T-helper 9 cell (primary cell): ENCODE data around the gene MADD.
A peak's percentile ranks its signal among the peaks of the same experiment; 100 is the strongest.

Experiments
- DNase-seq: peaks from one replicate; pipeline ENCODE4 v3.0.0-alpha.2; 2020

The MADD gene

GRCh38 chr11:47253660-47254059 lies 16.3 kb upstream of the MADD start:
- no peak for DNase-seq

DNA sequence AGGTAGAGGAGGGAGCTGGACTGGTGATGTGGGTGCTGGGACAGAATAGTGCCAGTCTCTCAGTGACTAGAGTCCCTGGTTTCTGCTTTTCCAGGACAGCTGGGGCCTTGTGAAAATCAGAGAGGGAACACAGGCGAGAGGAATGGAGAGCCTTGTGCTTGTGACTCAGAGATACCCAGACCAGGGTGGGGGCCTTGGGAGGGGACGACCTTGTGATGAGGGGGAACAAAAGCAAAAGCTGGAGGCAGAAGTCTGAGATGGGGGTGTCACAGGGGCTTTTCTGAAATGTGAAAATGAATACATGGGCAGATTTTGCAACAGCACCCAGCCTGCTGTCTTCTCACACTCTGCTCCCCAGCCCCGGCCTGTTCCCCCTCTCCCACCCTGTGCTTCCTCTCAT lies 15.5 kb upstream of the MADD start:
- DNase-seq = no peak

GRCh38 chr11:47256374-47256773 lies 13.6 kb upstream of the MADD start:
- no peak for DNase-seq

DNA sequence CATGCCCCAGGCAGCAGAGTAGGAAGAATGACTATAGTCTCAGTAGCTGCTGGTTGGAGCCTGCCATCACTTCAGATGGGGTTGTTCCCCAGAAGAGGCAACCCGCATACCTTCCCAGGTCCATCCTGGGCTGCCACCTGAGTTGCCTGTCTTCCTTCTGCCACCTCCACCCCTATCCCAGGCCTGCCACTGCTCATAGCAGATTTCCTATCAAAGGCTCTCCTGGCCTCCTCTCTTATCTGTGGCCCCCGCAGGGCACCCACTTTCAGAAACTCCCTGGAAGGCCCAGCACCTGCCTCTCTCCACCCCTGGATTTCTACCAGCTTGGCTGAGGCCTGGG lies 12.8 kb upstream of the MADD start:
- DNase-seq = no peak

DNA sequence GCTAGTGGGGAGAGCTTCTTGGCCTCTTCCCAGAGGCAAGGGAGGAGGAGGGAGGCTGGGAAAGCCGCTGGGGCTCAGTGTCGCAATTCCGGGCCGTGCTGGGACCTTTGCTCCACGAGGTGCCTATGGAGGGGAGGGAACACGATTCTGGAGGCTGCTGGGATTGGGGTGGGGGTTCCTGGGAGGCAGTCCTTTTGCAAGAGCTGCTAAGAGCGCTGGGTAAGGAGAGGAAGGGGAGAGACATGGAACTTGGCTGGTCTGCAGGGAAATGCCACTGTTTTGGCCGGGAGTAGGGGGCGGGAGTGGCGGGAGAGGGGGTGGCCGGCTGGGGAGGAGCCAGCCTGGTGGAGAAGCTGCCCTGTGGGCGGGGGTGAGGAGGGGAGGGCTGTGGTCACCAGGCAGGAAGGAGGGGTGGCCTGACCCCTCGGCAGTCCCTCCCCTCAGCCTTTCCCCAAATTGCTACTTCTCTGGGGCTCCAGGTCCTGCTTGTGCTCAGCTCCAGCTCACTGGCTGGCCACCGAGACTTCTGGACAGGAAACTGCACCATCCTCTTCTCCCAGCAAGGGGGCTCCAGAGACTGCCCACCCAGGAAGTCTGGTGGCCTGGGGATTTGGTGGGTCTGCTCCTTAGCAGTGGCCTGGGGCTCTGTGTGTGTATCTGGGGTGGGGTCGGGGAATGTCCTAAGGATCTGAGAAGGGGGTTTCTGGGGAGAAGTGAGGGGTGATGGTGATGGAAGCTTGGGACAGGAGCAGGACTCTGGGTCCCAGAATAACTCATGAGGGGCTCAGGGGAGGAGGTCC lies 12.2 kb upstream of the MADD start, which contains the start of gene NR1H3:
Gene NR1H3 (plus strand): TSS at position 480 of the 800 bp plus-strand sequence. CDS start 1,221 bp downstream, outside the sequence.
- no peak for DNase-seq

DNA sequence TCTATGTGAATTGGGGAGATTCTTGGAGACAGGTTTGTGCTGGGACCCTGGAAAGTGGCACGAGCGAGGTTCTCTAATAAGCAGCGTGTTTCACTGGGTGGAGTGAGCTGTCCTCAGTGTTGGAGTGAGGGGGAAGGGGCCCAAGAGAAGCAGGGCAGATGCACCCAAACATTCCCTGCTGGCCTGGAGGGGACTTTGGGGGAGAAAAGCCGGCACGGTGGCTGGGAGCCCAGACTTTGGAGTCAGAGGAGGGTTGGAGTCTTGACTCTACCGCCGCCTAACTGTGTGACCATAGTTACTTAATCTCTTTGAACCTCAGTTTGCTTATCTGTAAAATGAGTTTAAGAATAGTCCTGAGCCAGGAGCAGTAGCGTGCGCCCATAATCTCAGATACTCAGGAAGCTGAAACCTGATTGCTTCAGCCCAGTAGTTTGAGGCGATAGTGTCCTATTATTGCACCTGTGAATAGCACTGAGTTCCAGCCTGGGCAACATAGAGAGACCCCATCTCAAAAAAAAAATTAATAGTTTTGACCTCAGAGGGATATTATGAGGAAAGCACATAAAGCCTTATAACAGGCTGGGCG lies 11.5 kb upstream of the MADD start:
- DNase-seq = no peak

- no peak for DNase-seq
Observed at GRCh38 chr11:47259232-47259977, 10.5 kb upstream of the MADD start.

- no peak for DNase-seq
Observed at GRCh38 chr11:47260366-47260765, 9.6 kb upstream of the MADD start.

DNA sequence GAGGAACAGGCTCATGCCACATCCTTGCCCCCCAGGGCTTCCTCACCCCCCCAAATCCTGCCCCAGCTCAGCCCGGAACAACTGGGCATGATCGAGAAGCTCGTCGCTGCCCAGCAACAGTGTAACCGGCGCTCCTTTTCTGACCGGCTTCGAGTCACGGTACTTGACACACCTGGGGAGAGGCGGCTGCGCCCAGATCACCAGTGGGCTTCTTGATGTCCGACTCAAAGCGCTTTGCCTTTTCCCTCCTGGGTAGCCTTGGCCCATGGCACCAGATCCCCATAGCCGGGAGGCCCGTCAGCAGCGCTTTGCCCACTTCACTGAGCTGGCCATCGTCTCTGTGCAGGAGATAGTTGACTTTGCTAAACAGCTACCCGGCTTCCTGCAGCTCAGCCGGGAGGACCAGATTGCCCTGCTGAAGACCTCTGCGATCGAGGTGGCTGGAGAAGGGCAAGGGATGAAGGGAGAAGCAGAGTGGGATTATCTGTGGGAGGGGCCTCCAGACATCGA lies 8.6 kb upstream of the MADD start:
- no peak for DNase-seq

DNA sequence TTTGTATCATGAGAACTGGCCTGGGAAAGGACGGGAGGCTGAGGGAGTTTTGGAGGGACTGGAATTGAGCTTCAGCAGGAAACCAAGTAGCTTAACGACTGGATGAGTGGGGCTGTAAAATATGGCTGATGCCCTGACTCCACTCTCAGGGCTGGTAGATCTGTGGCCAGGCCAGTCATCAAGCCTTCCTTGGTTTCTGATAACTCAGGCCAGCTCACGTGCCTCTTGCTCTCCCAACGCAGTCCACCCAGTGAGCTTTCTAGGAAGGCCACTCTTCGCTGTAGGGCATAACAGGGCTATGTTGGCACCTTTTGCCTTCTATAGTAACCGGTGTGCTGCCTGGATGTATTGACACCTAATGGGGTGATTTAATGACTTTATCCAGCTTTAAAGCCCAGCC lies 5.8 kb upstream of the MADD start:
- no peak for DNase-seq

DNA sequence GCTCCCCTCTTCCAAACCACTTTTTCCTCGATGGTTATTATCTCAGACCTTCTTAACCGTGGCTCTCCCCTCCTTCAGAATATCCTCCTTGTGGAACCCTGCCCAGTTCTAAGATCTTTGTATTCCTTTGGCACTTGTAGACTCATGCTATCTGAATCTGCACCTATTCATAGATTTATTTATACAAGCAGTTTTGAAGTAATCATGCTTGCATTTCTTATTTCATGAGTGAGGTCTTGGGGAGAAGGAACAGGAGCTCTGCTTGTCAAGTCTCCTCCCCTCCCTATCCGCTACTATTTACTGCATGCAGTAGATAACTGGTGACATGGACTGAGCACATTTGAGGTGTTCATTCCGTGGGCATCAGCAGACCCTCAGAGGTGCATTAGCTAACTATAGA lies 5.4 kb upstream of the MADD start:
- DNase-seq = no peak

- DNase-seq = no peak
Observed at GRCh38 chr11:47267876-47268275, 2.1 kb upstream of the MADD start.

- no peak for DNase-seq
Observed at GRCh38 chr11:47268448-47269001, 1.4 kb upstream of the MADD start.

GRCh38 chr11:47269002-47269828 lies 718 bp upstream of the MADD start:
- DNase-seq = peak; percentile 76

GRCh38 chr11:47270331-47271271 lies 668 bp downstream of the MADD start:
- peak; percentile 12 for DNase-seq

DNA sequence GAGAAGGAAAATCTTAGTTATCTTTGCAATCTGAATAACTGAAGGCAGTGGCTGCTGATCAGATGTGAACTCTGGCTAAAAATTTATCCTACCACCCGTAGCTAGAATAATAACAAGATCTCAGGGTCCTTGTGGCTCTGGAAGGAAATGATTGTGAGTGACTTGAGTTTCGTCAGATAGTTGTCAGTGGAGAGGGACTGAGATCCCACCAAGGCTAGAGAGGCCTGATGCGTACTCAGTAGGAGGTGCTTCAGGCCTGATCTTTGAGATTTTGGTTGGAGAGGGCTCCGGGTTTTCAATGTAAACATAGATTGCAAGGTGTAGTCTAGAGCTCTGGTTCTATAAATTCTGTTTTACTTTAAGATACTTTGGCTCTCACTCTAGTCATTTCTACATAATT lies 1.4 kb downstream of the MADD start:
- DNase-seq = no peak

DNA sequence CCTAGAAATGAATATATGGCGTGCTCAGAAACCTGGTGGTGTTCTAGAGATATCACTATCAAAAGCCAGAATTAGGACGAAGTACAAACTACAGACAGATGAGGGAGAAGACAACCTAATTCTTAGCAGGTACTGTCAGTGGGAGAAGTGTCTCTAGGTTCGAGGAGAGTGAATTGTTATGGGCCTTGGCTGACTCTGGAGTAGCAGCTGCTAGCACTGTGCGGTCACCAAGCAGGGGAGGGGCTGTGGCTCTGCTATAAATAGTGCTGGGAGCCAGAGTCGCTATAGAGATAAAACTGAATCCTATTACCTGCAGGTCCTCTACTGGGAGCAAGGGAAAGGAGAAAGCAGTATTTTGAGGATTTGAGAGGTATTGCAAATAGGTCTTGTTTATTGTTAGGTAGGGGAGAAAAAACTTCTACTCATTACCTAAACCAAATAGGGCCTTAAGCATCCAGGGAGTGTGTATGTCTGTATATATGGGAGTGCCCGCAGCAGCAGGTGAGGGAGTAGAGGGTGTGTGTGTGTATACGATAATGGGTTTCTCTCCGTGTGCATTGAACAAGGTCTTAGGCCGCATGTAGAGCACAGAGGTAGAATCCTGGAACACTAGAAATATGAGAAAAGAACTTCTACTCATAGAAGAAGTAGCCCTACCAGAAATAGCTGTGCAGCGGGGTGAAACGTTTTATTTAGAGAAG lies 2.2 kb downstream of the MADD start:
- no peak for DNase-seq

DNA sequence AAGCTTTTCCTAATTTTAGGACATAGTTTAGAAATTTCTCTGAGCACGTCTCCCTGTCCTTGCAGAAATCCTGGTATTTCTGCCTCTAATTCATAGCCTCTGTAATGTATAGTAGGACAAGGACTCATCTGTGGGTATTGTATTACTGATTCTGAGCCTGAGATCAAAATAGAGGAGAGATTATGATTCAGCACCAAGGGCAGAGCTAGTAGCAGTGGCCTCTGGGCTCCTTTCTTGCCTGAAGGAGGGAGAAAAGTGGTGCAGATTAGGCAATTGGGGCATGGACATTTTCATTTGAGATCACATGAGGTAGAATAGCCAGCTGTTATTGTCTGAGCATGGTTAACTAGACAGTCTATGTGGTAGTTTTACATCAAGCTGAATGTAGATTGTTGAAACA lies 2.8 kb downstream of the MADD start:
- DNase-seq = no peak

DNA sequence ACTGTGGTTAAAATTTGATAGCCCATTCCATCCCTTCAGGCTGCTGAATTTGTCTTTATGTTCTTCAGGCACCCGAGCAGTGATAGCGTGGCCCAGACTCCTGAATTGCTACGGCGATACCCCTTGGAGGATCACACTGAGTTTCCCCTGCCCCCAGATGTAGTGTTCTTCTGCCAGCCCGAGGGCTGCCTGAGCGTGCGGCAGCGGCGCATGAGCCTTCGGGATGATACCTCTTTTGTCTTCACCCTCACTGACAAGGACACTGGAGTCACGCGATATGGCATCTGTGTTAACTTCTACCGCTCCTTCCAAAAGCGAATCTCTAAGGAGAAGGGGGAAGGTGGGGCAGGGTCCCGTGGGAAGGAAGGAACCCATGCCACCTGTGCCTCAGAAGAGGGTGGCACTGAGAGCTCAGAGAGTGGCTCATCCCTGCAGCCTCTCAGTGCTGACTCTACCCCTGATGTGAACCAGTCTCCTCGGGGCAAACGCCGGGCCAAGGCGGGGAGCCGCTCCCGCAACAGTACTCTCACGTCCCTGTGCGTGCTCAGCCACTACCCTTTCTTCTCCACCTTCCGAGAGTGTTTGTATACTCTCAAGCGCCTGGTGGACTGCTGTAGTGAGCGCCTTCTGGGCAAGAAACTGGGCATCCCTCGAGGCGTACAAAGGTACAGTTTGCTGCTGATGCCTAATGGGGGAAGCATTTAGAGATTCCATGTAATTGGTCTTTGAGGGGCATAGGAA lies 4.7 kb downstream of the MADD start:
- no peak for DNase-seq

- no peak for DNase-seq
Observed at GRCh38 chr11:47276923-47277322, 7.0 kb downstream of the MADD start.
